ENCODE data around the gene RIN3.
A peak's percentile ranks its signal among the peaks of the same experiment; 100 is the strongest.

The RIN3 gene

DNA sequence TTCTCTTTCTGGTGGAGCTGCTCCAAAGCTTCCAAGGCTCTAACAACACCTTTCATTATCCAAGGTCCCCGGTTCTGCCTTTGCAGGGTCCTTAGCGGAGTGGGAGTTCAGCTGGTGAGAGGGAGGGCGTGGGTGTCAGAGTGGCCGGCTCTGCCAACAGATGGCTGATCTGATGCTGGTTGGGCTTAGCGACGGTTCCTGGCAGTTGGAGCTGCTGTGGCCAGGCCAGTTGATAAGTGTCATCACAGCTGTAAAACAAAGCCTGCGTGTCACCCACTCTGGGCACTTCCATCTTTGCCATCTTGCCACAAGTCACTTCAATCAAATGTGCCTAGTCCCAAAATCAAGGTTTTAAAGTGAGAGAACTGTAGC, 36.3 kb downstream of the RIN3 start:
- H3K4me3 ChIP-seq (ENCODE audit: low read depth, low read length) = no peak overlapping the region
- TF ChIP-seq, protein P1, sequence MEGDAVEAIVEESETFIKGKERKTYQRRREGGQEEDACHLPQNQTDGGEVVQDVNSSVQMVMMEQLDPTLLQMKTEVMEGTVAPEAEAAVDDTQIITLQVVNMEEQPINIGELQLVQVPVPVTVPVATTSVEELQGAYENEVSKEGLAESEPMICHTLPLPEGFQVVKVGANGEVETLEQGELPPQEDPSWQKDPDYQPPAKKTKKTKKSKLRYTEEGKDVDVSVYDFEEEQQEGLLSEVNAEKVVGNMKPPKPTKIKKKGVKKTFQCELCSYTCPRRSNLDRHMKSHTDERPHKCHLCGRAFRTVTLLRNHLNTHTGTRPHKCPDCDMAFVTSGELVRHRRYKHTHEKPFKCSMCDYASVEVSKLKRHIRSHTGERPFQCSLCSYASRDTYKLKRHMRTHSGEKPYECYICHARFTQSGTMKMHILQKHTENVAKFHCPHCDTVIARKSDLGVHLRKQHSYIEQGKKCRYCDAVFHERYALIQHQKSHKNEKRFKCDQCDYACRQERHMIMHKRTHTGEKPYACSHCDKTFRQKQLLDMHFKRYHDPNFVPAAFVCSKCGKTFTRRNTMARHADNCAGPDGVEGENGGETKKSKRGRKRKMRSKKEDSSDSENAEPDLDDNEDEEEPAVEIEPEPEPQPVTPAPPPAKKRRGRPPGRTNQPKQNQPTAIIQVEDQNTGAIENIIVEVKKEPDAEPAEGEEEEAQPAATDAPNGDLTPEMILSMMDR (IDR thresholded peaks at IDR 0.05; ENCODE audit: low read depth, low read length, missing control alignments) = no peak
- no peak for DNase-seq (ENCODE audit: low read depth)

DNA sequence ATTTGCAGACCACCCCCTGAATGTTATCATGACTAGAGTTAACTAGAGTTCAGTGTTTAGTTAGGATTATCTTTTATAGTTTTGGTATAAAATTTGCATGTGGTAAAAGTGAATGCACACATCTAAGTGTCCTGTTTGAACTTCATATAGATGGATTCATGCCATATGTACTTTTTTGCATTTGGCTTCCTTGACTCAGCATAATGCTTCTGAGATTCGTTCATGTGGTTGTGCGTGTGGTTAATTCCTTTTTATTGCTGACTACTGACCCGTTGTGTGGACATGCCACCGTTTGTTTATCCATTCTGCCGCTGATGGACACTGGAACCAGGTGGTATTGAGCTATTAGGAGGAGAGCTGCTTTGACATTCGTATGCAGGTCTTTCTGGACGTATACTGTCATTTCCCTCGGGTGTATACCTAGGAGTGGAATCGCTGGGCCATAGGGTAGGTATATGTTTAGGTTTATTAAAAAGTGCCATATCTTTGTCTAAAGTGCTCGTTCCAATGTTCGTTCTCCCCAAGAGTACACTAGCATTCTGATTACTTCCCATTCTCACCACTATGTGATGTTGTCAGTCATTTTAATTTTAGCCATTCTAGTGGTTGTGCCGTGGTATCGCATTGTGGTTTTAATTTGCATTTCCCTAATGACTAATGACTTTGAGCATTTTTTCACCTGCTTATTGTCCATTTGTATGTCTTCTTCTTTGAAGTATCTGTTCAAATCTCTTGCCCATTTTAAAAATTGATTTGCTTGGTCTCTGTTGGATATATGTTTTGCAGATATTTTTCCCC, 37.7 kb downstream of the RIN3 start:
- DNase-seq (ENCODE audit: low read depth) = peak; percentile 62
- TF ChIP-seq, protein P1 (IDR thresholded peaks at IDR 0.05; ENCODE audit: low read depth, low read length, missing control alignments) = peak; percentile 55
- H3K4me3 ChIP-seq (ENCODE audit: low read depth, low read length) = no peak overlapping the region

GRCh38 chr14:92552066-92552465, 38.5 kb downstream of the RIN3 start:
- no peak for DNase-seq (ENCODE audit: low read depth)
- TF ChIP-seq, protein P1 (IDR thresholded peaks at IDR 0.05; ENCODE audit: low read depth, low read length, missing control alignments) = no peak
- no peak overlapping the region for H3K4me3 ChIP-seq (ENCODE audit: low read depth, low read length)

- H3K4me3 ChIP-seq (ENCODE audit: low read depth, low read length) = no peak overlapping the region
- TF ChIP-seq, protein P1 (IDR thresholded peaks at IDR 0.05; ENCODE audit: low read depth, low read length, missing control alignments) = no peak
- no peak for DNase-seq (ENCODE audit: low read depth)
Observed at GRCh38 chr14:92553438-92553837, 39.9 kb downstream of the RIN3 start.

GRCh38 chr14:92555465-92556111, 42.0 kb downstream of the RIN3 start:
- TF ChIP-seq, protein P1 (IDR thresholded peaks at IDR 0.05; ENCODE audit: low read depth, low read length, missing control alignments) = no peak
- H3K4me3 ChIP-seq (ENCODE audit: low read depth, low read length) = no peak overlapping the region
- no peak for DNase-seq (ENCODE audit: low read depth)

DNA sequence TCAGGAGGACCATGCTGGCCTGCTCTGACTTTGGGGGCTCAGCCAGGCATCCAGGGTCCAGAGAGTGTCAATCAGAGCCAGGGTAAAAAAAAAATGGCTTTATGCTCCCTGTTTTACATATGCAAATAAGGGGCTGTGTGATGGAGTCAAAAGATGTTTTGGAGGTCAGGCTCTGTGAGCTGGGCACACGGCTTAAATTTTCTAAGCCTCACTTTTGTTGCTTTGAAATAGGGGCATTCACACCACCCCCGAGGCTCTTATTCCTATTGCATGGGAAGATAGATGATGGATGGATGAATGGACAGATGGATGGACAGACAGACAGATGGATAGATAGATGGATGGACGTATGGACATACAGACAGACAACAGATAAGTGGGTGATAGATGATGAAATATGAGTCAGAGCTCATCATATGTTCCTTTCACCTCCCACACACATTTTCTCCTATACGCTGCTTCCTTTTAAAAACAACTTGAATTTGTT, 42.7 kb downstream of the RIN3 start:
- TF ChIP-seq, protein P1 (IDR thresholded peaks at IDR 0.05; ENCODE audit: low read depth, low read length, missing control alignments) = no peak
- DNase-seq (ENCODE audit: low read depth) = no peak

More for the DNA sequence above, 42.7 kb downstream of the RIN3 start:
- H3K4me3 ChIP-seq (ENCODE audit: low read depth, low read length) = no peak overlapping the region
